Measurements from ENCODE around the gene RCOR1.

The RCOR1 gene

GRCh38 chr14:102678394-102678793, 85.9 kb downstream of the RCOR1 start:
- peaks cover 7 to 9% of the 10 kb centered on the region in 2 donors for H3K36me3 Mint-ChIP-seq
- no peaks in the 10 kb centered on the region for H3K9me3 Mint-ChIP-seq
- H3K27ac Mint-ChIP-seq, result no peak overlapping the region
- H3K4me1 Mint-ChIP-seq, result peaks cover 3 to 6% of the 10 kb centered on the region in 2 donors
- ATAC-seq (replicated peaks) (no peak), DNase-seq (no peak)
- no peaks in the 10 kb centered on the region for H3K27me3 Mint-ChIP-seq
- H3K4me3 Mint-ChIP-seq, result no peak overlapping the region

DNA sequence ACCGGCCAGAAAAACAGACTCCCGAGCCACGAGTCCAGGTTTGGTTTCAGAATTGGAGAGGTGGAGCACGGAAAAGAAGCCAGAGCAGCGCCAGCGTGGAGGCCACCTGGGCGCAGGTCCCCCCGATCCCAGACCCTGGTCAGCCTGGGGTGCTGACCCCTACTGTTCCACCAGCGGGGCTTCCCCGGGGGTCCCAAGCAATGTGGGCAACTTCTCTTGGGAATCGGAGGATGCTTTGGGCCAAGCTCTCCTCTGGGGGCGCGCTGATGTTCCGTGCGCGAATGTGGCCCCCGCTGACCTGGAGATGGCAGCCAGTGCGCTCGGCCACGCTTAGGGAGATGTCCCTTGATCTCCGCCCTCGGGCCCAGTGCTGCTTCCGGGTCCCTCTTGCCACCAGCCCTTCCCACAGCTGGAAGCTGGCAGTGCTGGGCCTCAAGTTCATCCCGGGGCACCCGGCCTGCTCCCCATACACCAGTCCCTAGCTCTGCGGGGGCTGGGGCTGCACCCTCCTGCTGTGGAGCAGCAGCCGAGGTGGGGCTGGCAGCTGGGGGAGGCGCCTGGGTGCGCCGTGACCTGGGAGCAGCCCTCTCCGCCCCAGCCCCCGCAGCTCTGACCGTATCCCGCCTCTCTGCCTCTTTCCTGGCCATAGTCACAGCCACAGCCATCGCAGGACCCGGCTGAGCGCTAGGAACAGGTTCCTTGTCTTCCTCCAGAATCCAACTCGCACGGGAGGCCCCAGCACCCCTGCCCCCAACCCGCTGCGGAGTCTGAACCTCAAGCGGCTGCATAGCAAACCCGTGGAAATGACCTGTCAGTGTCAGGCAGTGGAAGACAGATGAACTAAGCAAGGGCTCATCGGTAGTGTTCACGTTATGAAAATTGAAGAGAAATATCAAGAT, 91.2 kb downstream of the RCOR1 start:
- no peak for DNase-seq
- H3K9me3 Mint-ChIP-seq, result no peaks in the 10 kb centered on the region
- peaks cover 9 to 23% of the 10 kb centered on the region in 2 donors for H3K36me3 Mint-ChIP-seq
- no peaks in the 10 kb centered on the region for H3K27me3 Mint-ChIP-seq
- ATAC-seq (replicated peaks), result no peak
- no peak overlapping the region for H3K27ac Mint-ChIP-seq
- peaks cover 19 to 25% of the 10 kb centered on the region in 2 donors for H3K4me1 Mint-ChIP-seq
- H3K4me3 Mint-ChIP-seq, result no peak overlapping the region

GRCh38 chr14:102684298-102684663, 91.8 kb downstream of the RCOR1 start:
- DNase-seq (no peak), ATAC-seq (replicated peaks) (no peak)
- H3K9me3 Mint-ChIP-seq, result no peaks in the 10 kb centered on the region
- H3K27me3 Mint-ChIP-seq, result no peaks in the 10 kb centered on the region
- peaks cover 9 to 23% of the 10 kb centered on the region in 2 donors for H3K36me3 Mint-ChIP-seq
- no peak overlapping the region for H3K27ac Mint-ChIP-seq
- H3K4me1 Mint-ChIP-seq, result peaks cover 22 to 29% of the 10 kb centered on the region in 2 donors
- no peak overlapping the region for H3K4me3 Mint-ChIP-seq

GRCh38 chr14:102686196-102686801, 93.8 kb downstream of the RCOR1 start:
- H3K36me3 Mint-ChIP-seq, result peaks cover 10 to 23% of the 10 kb centered on the region in 2 donors
- no peaks in the 10 kb centered on the region for H3K9me3 Mint-ChIP-seq
- H3K4me3 Mint-ChIP-seq, result no peak overlapping the region
- no peak for ATAC-seq (replicated peaks)
- H3K27ac Mint-ChIP-seq, result no peak overlapping the region
- H3K27me3 Mint-ChIP-seq, result no peaks in the 10 kb centered on the region
- no peak for DNase-seq
- peaks cover 26 to 38% of the 10 kb centered on the region in 2 donors for H3K4me1 Mint-ChIP-seq

DNA sequence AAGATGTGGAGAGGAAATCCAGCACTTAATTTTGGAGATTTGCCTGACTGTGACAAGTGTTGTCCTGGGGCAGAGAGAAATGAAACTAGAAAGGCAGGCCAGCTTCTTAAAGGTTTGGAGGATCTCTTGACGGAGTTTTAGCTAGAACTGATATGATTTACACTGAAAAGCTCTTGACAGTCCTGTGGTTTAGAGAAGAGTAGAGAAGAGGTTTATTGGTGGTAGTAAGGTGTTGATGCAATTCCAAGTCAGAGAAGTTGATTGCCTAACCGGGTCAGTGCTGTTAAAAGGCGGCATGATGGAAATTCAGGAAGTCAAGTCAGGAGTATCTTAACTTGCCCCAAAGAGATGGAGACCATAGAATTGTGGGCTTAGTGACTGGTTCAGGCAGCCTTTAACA, 95.8 kb downstream of the RCOR1 start:
- DNase-seq, result no peak
- Mint-ChIP-seq H3K27me3 (no peaks in the 10 kb centered on the region), H3K9me3 (no peaks in the 10 kb centered on the region), H3K4me3 (no peak overlapping the region), H3K36me3 (peaks cover 7 to 18% of the 10 kb centered on the region in 2 donors), H3K27ac (peak overlapping the region; percentile 81), H3K4me1 (peaks cover 30 to 40% of the 10 kb centered on the region in 2 donors)
- ATAC-seq (replicated peaks), result peak in 1 of 2 donors; percentile 52

DNA sequence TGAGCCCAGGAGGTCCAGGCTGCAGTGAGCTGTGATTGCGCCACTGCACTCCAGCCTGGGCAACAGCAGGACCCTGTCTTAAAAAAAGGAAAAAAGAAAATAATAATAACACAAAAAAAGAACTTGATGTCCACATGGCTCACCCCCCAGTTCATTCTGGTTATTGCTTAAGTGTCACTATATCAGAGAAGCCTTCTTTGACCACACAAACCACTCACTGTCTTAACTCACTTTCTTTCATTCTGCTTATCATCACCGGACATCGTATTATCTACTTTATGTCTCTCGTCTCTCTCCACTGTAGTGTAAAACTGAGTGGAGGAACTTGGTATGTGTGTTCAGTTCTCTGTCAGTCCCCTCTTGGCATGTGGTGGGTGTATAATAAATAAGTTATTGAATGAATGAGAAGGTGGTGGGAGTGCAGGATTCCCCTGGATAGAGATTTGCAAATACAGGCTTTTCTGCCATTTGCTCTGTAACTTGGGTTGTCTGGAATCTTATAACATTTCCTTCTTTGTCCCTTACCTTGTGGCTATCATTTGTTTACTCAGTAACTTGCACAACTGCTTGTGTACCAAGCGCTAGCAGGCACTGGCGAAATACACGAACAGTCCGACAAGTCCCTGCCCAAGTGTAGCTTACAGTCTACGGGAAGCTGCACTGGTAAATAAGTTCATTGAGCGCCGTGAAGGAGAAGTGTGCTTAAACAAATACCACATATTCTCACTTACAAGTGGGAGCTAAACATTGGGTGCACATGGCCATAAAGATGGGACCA, 98.2 kb downstream of the RCOR1 start:
- Mint-ChIP-seq H3K9me3 (no peaks in the 10 kb centered on the region), H3K4me3 (no peak overlapping the region), H3K36me3 (peaks cover 2 to 13% of the 10 kb centered on the region in 2 donors), H3K4me1 (peaks cover 29 to 40% of the 10 kb centered on the region in 2 donors), H3K27ac (no peak overlapping the region), H3K27me3 (no peaks in the 10 kb centered on the region)
- ATAC-seq (replicated peaks) (no peak), DNase-seq (no peak)

- Mint-ChIP-seq H3K27me3 (no peaks in the 10 kb centered on the region), H3K36me3 (peaks cover 2 to 7% of the 10 kb centered on the region in 2 donors), H3K9me3 (no peaks in the 10 kb centered on the region), H3K4me3 (no peak overlapping the region), H3K27ac (no peak overlapping the region), H3K4me1 (peaks cover 29 to 41% of the 10 kb centered on the region in 2 donors)
- DNase-seq, result no peak
- no peak for ATAC-seq (replicated peaks)
Observed at GRCh38 chr14:102691763-102692162, 99.3 kb downstream of the RCOR1 start.

GRCh38 chr14:102692334-102692733, 99.9 kb downstream of the RCOR1 start:
- Mint-ChIP-seq H3K27me3 (no peaks in the 10 kb centered on the region), H3K36me3 (peaks cover 2 to 11% of the 10 kb centered on the region in 2 donors), H3K4me1 (peaks cover 34 to 41% of the 10 kb centered on the region in 2 donors), H3K4me3 (no peak overlapping the region), H3K27ac (no peak overlapping the region), H3K9me3 (no peaks in the 10 kb centered on the region)
- ATAC-seq (replicated peaks) (no peak), DNase-seq (no peak)

DNA sequence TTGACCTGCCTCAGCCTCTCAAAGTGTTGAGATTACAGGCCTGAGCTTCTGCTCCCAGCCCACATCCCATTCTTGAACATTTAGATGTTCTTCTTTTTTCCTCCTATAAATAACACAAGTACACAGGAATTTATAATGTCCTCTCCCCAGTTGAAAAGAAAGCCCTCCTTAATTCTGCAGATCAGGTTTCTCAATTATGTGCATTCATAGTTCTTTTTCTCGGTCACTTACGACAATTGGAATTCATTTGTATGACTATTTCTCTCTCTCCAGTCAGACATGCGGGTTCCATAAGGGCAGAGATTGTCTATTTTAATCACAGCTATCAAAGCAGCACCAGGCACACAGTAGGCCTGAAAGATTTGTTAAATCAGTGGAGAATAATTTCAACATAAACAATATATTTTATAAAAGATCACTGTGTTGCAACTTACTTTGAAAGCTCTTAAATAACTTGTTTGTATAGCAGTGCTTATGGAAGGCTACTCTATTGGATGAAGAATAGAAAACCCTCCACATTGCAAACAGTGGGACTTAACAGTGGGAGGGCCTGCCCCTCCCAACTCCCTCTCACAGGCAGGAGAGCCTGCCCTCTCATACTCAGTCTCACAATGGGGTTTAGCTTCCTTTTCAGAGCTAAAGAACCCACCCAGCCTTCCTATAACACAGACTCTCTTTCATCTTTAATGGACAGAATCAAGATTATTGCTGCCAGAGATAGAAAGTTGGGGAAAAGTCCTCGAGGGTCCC, 100.7 kb downstream of the RCOR1 start:
- Mint-ChIP-seq H3K4me3 (no peak overlapping the region), H3K36me3 (peaks cover 2 to 6% of the 10 kb centered on the region in 2 donors), H3K27ac (no peak overlapping the region), H3K4me1 (peaks cover 26 to 38% of the 10 kb centered on the region in 2 donors), H3K9me3 (no peaks in the 10 kb centered on the region), H3K27me3 (no peaks in the 10 kb centered on the region)
- DNase-seq (no peak), ATAC-seq (replicated peaks) (no peak)

DNA sequence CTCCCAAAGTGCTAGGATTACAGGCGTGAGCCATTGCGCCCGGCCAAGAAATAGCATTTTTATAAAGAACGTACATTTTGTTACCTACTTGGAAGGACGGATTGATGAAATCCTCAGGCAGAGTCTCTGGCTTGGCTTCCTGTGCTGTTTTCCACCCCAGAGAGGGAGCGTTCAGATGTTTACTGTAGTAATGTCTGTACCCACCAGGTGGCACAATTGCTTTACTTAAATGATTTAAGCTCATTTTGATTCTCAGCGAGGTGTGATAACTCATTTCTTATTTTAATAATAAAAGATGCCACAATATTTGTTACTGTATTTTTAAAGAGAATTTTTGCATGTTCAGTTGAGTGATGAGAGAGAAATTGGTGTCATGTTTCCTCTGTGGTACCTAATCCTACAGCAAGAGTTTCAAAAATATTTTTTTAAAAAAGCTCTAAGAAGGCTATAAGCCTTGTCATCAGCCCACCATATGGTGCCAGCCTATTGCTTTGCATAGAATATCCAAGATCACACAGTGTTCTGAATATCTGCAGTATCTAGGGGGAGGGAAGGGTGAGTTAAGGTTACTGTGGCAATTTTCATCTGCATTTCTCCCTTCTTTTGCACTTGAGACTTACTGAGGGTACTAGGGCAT, 102.2 kb downstream of the RCOR1 start:
- Mint-ChIP-seq H3K9me3 (no peaks in the 10 kb centered on the region), H3K4me3 (no peak overlapping the region), H3K4me1 (peaks cover 22 to 29% of the 10 kb centered on the region in 2 donors), H3K27me3 (no peaks in the 10 kb centered on the region), H3K27ac (no peak overlapping the region), H3K36me3 (peaks cover 5 to 7% of the 10 kb centered on the region in 2 donors)
- DNase-seq (peak; percentile 26), ATAC-seq (replicated peaks) (peak in 1 of 2 donors; percentile 61)

- Mint-ChIP-seq H3K36me3 (peaks cover 5 to 7% of the 10 kb centered on the region in 2 donors), H3K9me3 (no peaks in the 10 kb centered on the region), H3K4me1 (peaks cover 22 to 29% of the 10 kb centered on the region in 2 donors), H3K4me3 (no peak overlapping the region), H3K27ac (no peak overlapping the region), H3K27me3 (no peaks in the 10 kb centered on the region)
- DNase-seq, result no peak
- ATAC-seq (replicated peaks), result no peak
Observed at GRCh38 chr14:102695167-102695555, 102.7 kb downstream of the RCOR1 start.

DNA sequence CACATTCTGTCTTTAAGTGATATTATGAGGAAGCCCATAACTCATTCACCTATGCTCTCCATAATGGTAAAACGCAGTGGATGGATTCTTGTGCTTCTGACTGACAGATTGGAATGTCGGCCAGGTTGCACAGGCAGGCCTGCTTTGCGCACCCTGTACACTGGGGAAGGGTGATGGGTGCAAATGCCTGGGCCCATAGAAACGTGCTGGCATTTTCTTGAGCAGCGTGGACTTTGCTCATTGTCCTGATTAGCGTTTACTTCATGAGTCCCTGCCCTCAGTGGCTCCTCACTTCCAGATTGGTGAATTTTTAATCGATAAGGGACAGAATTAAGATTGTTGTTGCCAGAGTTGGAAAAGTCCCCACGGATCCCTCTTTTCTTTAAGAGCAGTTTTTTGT, 103.9 kb downstream of the RCOR1 start:
- DNase-seq (no peak), ATAC-seq (replicated peaks) (no peak)
- peaks cover 4 to 13% of the 10 kb centered on the region in 2 donors for H3K36me3 Mint-ChIP-seq
- no peaks in the 10 kb centered on the region for H3K27me3 Mint-ChIP-seq
- peaks cover 20% of the 10 kb centered on the region in 2 donors for H3K4me1 Mint-ChIP-seq
- peak overlapping the region; percentile 25 for H3K27ac Mint-ChIP-seq
- H3K4me3 Mint-ChIP-seq, result no peak overlapping the region
- no peaks in the 10 kb centered on the region for H3K9me3 Mint-ChIP-seq

GRCh38 chr14:102696856-102697495, 104.5 kb downstream of the RCOR1 start:
- Mint-ChIP-seq H3K9me3 (no peaks in the 10 kb centered on the region), H3K36me3 (peaks cover 8 to 17% of the 10 kb centered on the region in 2 donors), H3K4me3 (no peak overlapping the region), H3K27me3 (no peaks in the 10 kb centered on the region), H3K4me1 (peaks cover 19 to 20% of the 10 kb centered on the region in 2 donors), H3K27ac (no peak overlapping the region)
- DNase-seq (no peak), ATAC-seq (replicated peaks) (peak in 1 of 2 donors; percentile 38)

All from stimulated activated naive B cell treated with anti-CD40 and anti-IgM and Interleukin-4, amounts not matched to agents 10 μg/mL and 1 μg/mL and 100 μg/mL, for 72 hours (primary cell).